Prostate gland (tissue), 2 donors: ENCODE measurements around the gene SV2C. TPM values are rescaled to one million over a fixed set of nuclear protein-coding genes. Genes with fewer than 3 reads are reported as not detected.
A peak's percentile ranks its signal among the peaks of the same experiment; 100 is the strongest.

ENCODE experiments used
- DNase-seq: peaks from one replicate; pipeline ENCODE4 v3.0.0-alpha.2; 2019; ENCODE audit warnings: low spot score
- H3K27ac ChIP-seq, 2 donors: fragments of 200-600 bp; sonication (generic); 2 replicates each; pipeline ENCODE4 v1.5.1; 2017 to 2019
- H3K27me3 ChIP-seq: fragments of 200-600 bp; sonication (generic); replicated peaks from 2 replicates; pipeline ENCODE4 v1.5.1; 2019; ENCODE audit not compliant: insufficient read depth
- H3K36me3 ChIP-seq, 2 donors: fragments of 200-600 bp; sonication (generic); 1 replicate in 1 of 2; 2 replicates in 1 of 2; pipeline versions ENCODE4 v1.5.1 to v1.8.1; 2017 to 2019
- H3K4me1 ChIP-seq: fragments of 200-600 bp; sonication (generic); replicated peaks from 2 replicates; pipeline ENCODE4 v1.5.1; 2019
- H3K4me3 ChIP-seq, 2 donors: fragments of 200-600 bp; sonication (generic); 2 replicates each; pipeline ENCODE4 v1.5.1; 2017 to 2019
- H3K9me3 ChIP-seq: fragments of 200-600 bp; sonication (generic); 2 replicates; pipeline ENCODE4 v1.5.1; 2017
- CTCF ChIP-seq, 4 experiments: fragments of 200-600 bp in 2 of 4; fragments of 450-650 bp in 2 of 4; sonication (generic) in 2 of 4; IDR thresholded peaks; 1 replicate in 3 of 4; 2 replicates in 1 of 4; pipeline ENCODE4 v1.5.1; 2016 to 2019; ENCODE audit warnings: antibody characterized with exemption in 4 of 4, mild to moderate bottlenecking in 2 of 4, moderate library complexity in 2 of 4
- POLR2A ChIP-seq: fragments of 450-650 bp; IDR thresholded peaks from one replicate; pipeline ENCODE4 v1.6.1; 2016; ENCODE audit warnings: antibody characterized with exemption, mild to moderate bottlenecking
- POLR2AphosphoS5 ChIP-seq: sonication (generic); formaldehyde crosslinking; IDR thresholded peaks from one replicate; pipeline ENCODE4 v1.6.1; 2017; ENCODE audit warnings: antibody characterized with exemption
- WGBS: methylation state at CpG from one replicate; pipeline ENCODE4 v1.1.5; 2018; 5-methylcytosine and 5-hydroxymethylcytosine counted together
- intact Hi-C: fragments of 100-400 bp; cut with DNase I; formaldehyde crosslinking; loops from one replicate; pipeline ENCODE4 v1.14.2; 2022
- total RNA-seq, 2 donors: library from RNA; depleted of rRNA; stranded (reverse); fragments of >200 nt; gene quantifications; one replicate each; pipeline ENCODE4 v1.1.0, GENCODE V29; 2016

The SV2C gene
- total RNA-seq, 2 donors from 2014 or later: 0.28 to 0.96 TPM

DNA sequence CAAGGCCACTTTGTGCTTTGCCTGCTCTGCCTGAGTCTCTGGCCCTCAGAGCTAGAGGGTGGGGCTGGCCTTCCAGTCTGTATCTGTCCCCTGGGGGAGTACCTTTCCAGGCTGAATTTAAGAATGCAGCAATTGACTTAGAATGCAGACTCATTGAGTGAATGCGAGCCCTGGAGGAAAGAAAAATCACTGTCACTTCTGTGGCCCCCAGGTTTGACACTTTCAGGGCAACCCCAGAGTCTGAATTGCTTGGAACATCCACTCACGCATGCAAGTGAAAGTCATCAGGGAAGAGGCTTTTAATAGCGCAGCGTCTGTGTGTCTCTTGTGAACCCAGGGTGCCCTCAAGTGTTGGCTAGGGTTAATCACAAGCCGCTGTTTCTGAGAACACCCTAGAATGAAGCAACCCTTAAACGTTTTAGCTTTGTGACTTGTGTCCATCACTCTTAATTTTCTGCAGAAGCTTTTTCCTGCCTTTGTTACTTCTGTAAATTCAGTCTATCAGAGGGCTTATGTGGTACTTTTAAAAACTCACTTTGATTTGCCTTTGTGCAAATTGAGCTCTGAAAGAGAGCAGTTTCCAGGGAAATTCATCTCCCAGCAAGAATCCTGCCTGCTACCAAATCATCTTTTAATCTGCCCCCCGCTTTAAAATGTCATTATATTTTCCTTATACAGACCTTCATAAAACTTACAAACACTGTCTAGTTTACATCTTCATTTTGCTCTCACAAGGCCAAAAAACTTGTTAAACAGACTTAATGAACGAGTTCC, 173.1 kb downstream of the SV2C start:
- Histone ChIP-seq H3K9me3 (no peaks in the 10 kb centered on the region), H3K27ac (no peak overlapping the region), H3K36me3 (no peaks in the 10 kb centered on the region), H3K4me3 (no peak overlapping the region), H3K27me3 (no peaks in the 10 kb centered on the region), H3K4me1 (no peaks in the 10 kb centered on the region)
- intact Hi-C loops: loop anchor here (10.0 kb wide), 2 partner anchors 512 to 1582 kb away; no protein-coding TSS in a partner anchor
- DNase-seq: peak; percentile 70
- WGBS: 14% methylated on average over 8 of the region's 8 CpGs
- TF ChIP-seq CTCF (IDR thresholded peaks at IDR 0.05) (peak; percentile 24 to 72 (median 44)), POLR2A (no peak), POLR2AphosphoS5 (peak; percentile 25)

DNA sequence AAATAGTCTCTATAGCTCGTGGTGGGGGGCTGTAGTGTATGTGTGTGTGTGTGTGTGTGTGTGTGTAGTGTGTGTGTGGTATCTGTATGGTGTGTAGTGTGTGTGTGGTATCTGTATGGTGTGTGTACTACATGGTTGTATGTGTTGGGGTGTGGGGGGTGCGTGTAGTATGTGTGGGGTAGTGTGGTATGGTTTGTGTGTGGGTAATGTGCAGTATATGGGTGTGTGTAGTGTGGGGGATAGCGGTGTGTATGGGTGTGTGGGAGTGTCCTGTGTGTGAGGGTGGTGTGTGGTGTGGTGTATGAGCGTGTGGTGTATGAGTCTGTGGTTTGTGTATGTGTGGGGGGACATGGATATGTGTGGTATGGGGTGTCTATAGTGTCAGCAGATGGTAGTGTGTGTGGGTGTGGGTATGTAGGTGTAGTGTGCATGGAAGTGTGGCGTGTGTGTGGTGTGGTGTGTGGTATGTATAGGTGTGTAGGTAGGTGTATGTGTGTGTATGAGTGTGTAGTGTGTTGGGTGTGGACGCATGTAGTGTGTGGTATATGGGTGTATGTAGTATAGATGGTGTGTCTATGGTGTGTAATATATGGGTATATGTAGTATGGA, 174.1 kb downstream of the SV2C start:
- Histone ChIP-seq H3K4me1 (no peaks in the 10 kb centered on the region), H3K27ac (no peak overlapping the region), H3K36me3 (no peaks in the 10 kb centered on the region), H3K4me3 (no peak overlapping the region), H3K9me3 (no peaks in the 10 kb centered on the region), H3K27me3 (no peaks in the 10 kb centered on the region)
- intact Hi-C loops: loop anchor here (10.0 kb wide), 2 partner anchors 513 to 1583 kb away; no protein-coding TSS in a partner anchor
- TF ChIP-seq POLR2A: no peak
- TF ChIP-seq POLR2AphosphoS5: no peak
- no peak for TF ChIP-seq CTCF (IDR thresholded peaks at IDR 0.05)
- no peak for DNase-seq
- WGBS: 79% methylated on average over 6 of the region's 6 CpGs

DNA sequence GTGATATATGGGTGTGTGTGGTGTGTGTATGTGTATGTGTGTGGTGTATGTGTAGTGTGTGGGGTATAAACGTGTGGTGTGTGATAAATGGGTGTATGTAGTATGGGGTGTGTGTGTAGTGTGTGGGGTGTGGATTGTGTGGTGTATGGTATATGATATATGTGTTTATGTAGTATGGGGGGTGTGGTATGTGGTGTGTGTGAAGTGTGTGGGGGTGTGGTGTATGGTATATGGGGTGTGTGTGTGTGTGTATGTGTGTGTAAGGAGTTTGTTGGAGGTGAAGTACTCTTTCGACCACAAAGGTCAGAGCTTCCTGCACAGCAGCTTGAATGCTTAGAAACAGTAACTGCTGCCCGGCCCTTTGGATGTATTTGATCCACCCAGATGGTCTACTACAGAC, 174.7 kb downstream of the SV2C start:
- H3K4me1 ChIP-seq: no peaks in the 10 kb centered on the region
- H3K27me3 ChIP-seq: no peaks in the 10 kb centered on the region
- H3K27ac ChIP-seq: no peak overlapping the region
- no peak overlapping the region for H3K4me3 ChIP-seq
- H3K9me3 ChIP-seq: no peaks in the 10 kb centered on the region
- WGBS: 83% methylated on average over 3 of the region's 3 CpGs
- intact Hi-C loops: loop anchor here (10.0 kb wide), 2 partner anchors 513 to 1583 kb away; no protein-coding TSS in a partner anchor
- no peaks in the 10 kb centered on the region for H3K36me3 ChIP-seq
- no peak for DNase-seq
- no peak for TF ChIP-seq POLR2A

- no peak for DNase-seq
- 84% methylated on average over 5 of the region's 5 CpGs for WGBS
- no peaks in the 10 kb centered on the region for H3K9me3 ChIP-seq
Measured at GRCh38 chr5:76264681-76265080, 181.5 kb downstream of the SV2C start.

More at GRCh38 chr5:76264681-76265080, 181.5 kb downstream of the SV2C start:
- Histone ChIP-seq H3K27me3 (no peaks in the 10 kb centered on the region), H3K4me3 (no peak overlapping the region), H3K36me3 (no peaks in the 10 kb centered on the region), H3K27ac (no peak overlapping the region), H3K4me1 (no peaks in the 10 kb centered on the region)
- intact Hi-C loops: no loop called here
- TF ChIP-seq POLR2AphosphoS5 (no peak), CTCF (IDR thresholded peaks at IDR 0.05) (no peak), POLR2A (no peak)
